SK-N-SH treated with all-trans-retinoic acid at 6 μM for 48 hours (cell line): ENCODE results near the gene CRTC3.

Source experiments
- ATAC-seq: fragments of 200-7000 bp; cut with Tn5 transposase; 3 replicates; pipeline ENCODE4 v1.9.1; 2020; ENCODE audit warnings: mild to moderate bottlenecking, moderate library complexity
- BACH2 ChIP-seq: fragments of 250-450 bp; sonication (Bioruptor Pico); IDR thresholded peaks from 2 replicates; pipeline ENCODE4 v1.9.0; 2021; ENCODE audit warnings: mild to moderate bottlenecking, borderline replicate concordance
- CSDC2 ChIP-seq: fragments of 250-450 bp; sonication (Bioruptor Pico); IDR thresholded peaks from 2 replicates; pipeline ENCODE4 v1.5.0; 2020; ENCODE audit warnings: mild to moderate bottlenecking, moderate library complexity
- ESRRG ChIP-seq: fragments of 250-450 bp; sonication (Bioruptor Pico); IDR thresholded peaks from 2 replicates; pipeline ENCODE4 v1.6.1; 2021; ENCODE audit warnings: mild to moderate bottlenecking
- GLIS3 ChIP-seq: fragments of 250-450 bp; sonication (Bioruptor Pico); IDR thresholded peaks from 2 replicates; pipeline ENCODE4 v1.5.0; 2020; ENCODE audit warnings: mild to moderate bottlenecking, moderate library complexity
- ISL1 ChIP-seq: fragments of 250-450 bp; sonication (Bioruptor Pico); IDR thresholded peaks from 2 replicates; pipeline ENCODE4 v2.1.2; 2022; ENCODE audit warnings: mild to moderate bottlenecking, moderate library complexity
- OSR1 ChIP-seq: fragments of 250-450 bp; sonication (Bioruptor Pico); IDR thresholded peaks from 2 replicates; pipeline ENCODE4 v1.8.0; 2022; ENCODE audit warnings: moderate library complexity, mild to moderate bottlenecking, inconsistent platforms
- PPARA ChIP-seq: fragments of 250-450 bp; sonication (Bioruptor Pico); IDR thresholded peaks from 2 replicates; pipeline ENCODE4 v1.5.0; 2020; ENCODE audit warnings: mild to moderate bottlenecking, borderline replicate concordance
- RARB ChIP-seq: fragments of 250-450 bp; sonication (Bioruptor Pico); IDR thresholded peaks from 2 replicates; pipeline ENCODE4 v1.8.0; 2021; ENCODE audit warnings: mild to moderate bottlenecking, moderate library complexity
- SNAI2 ChIP-seq: fragments of 250-450 bp; sonication (Bioruptor Pico); IDR thresholded peaks from 2 replicates; pipeline ENCODE4 v1.5.0; 2020; ENCODE audit warnings: mild to moderate bottlenecking, moderate library complexity
- TCF4 ChIP-seq: fragments of 250-450 bp; sonication (Bioruptor Pico); IDR thresholded peaks from 2 replicates; pipeline ENCODE4 v1.8.0; 2021; ENCODE audit warnings: mild to moderate bottlenecking, moderate library complexity, borderline replicate concordance
- TOX ChIP-seq: fragments of 250-450 bp; sonication (Bioruptor Pico); IDR thresholded peaks from 2 replicates; pipeline ENCODE4 v1.8.0; 2021; ENCODE audit warnings: mild to moderate bottlenecking, moderate library complexity, borderline replicate concordance
- TSHZ2 ChIP-seq: fragments of 250-450 bp; sonication (Bioruptor Pico); IDR thresholded peaks from 2 replicates; pipeline ENCODE4 v1.5.0; 2020; ENCODE audit warnings: mild to moderate bottlenecking, moderate library complexity
- ZC3H10 ChIP-seq: fragments of 250-450 bp; sonication (Bioruptor Pico); IDR thresholded peaks from 2 replicates; pipeline ENCODE4 v1.5.1; 2021; ENCODE audit warnings: mild to moderate bottlenecking, moderate library complexity
- ZFP30 ChIP-seq: fragments of 450-650 bp; formaldehyde crosslinking; IDR thresholded peaks from 2 replicates; pipeline ENCODE4 v1.5.0; 2022; ENCODE audit warnings: mild to moderate bottlenecking, moderate library complexity
- ZNF70 ChIP-seq: fragments of 450-650 bp; formaldehyde crosslinking; IDR thresholded peaks from 2 replicates; pipeline ENCODE4 v1.5.0; 2020; ENCODE audit warnings: mild to moderate bottlenecking, moderate library complexity
- TF ChIP-seq, protein P1 (sequence below): fragments of 250-450 bp; sonication (Bioruptor Pico); IDR thresholded peaks from 2 replicates; pipeline ENCODE4 v1.5.1; 2020; ENCODE audit warnings: low read depth, mild to moderate bottlenecking, moderate library complexity
- TF ChIP-seq, protein P2 (sequence below): fragments of 250-450 bp; sonication (Bioruptor Pico); IDR thresholded peaks from 2 replicates; pipeline ENCODE4 v1.8.0; 2020; ENCODE audit warnings: mild to moderate bottlenecking, moderate library complexity, borderline replicate concordance
- TF ChIP-seq, protein P3 (sequence below): fragments of 250-450 bp; sonication (Bioruptor Pico); IDR thresholded peaks from 2 replicates; pipeline ENCODE4 v1.8.0; 2021; ENCODE audit warnings: low read depth, mild to moderate bottlenecking, moderate library complexity, borderline replicate concordance

CRTC3 gene

DNA sequence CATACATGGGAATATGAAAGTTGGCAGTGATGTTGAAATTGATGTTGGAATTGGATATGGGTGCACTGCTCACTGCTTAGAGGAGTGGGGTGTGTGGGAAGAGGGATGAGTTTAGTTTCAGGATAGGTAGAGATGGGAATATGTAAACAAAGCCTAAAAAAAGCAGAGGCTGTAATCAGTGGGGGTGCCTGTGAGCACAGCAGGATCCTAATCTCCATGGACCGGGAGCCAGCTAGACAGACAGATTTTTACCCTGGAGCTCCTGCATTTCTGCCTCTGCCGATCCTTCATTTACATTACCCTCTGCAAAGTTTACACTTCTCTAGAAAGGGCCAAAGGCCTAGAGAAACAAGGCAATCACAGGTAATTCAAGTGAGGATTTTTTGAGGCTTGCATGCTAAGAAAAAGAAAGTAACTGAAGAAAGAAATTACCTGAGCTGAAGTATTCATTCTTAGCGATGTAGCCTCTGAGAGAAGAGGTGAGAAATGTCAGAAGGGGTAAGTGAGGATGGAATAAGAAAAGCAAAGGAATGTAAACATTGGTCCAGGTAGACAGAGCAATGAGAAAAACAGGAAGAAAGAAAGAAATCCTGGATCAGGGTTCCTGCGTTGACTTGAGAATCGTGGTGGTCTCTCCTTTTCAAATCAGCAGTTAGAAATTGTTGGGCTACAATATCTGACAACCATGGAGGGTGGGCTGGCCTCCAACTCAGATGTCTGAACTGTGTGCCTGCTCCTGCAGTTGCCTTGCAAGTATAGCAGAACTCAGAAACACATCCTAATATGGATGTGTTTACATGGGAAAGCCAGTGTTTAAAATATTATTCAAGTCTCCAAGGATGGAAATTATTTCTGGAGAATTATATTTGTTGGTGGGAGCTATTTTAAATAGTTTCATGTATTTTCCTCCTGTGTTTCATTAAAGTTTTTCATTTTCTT lies 79.8 kb downstream of the CRTC3 start:
- no peak for TF ChIP-seq ZNF70 (CRISPR knock-in tag)
- no peak for TF ChIP-seq ZFP30 (CRISPR knock-in tag)
- no peak for TF ChIP-seq PPARA (CRISPR knock-in tag)
- TF ChIP-seq, protein P1, sequence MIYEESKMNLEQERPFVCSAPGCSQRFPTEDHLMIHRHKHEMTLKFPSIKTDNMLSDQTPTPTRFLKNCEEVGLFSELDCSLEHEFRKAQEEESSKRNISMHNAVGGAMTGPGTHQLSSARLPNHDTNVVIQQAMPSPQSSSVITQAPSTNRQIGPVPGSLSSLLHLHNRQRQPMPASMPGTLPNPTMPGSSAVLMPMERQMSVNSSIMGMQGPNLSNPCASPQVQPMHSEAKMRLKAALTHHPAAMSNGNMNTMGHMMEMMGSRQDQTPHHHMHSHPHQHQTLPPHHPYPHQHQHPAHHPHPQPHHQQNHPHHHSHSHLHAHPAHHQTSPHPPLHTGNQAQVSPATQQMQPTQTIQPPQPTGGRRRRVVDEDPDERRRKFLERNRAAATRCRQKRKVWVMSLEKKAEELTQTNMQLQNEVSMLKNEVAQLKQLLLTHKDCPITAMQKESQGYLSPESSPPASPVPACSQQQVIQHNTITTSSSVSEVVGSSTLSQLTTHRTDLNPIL: no peak
- TF ChIP-seq, protein P2, sequence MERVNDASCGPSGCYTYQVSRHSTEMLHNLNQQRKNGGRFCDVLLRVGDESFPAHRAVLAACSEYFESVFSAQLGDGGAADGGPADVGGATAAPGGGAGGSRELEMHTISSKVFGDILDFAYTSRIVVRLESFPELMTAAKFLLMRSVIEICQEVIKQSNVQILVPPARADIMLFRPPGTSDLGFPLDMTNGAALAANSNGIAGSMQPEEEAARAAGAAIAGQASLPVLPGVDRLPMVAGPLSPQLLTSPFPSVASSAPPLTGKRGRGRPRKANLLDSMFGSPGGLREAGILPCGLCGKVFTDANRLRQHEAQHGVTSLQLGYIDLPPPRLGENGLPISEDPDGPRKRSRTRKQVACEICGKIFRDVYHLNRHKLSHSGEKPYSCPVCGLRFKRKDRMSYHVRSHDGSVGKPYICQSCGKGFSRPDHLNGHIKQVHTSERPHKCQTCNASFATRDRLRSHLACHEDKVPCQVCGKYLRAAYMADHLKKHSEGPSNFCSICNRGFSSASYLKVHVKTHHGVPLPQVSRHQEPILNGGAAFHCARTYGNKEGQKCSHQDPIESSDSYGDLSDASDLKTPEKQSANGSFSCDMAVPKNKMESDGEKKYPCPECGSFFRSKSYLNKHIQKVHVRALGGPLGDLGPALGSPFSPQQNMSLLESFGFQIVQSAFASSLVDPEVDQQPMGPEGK: no peak
- no peak for TF ChIP-seq SNAI2 (CRISPR knock-in tag)
- TF ChIP-seq, protein P3, sequence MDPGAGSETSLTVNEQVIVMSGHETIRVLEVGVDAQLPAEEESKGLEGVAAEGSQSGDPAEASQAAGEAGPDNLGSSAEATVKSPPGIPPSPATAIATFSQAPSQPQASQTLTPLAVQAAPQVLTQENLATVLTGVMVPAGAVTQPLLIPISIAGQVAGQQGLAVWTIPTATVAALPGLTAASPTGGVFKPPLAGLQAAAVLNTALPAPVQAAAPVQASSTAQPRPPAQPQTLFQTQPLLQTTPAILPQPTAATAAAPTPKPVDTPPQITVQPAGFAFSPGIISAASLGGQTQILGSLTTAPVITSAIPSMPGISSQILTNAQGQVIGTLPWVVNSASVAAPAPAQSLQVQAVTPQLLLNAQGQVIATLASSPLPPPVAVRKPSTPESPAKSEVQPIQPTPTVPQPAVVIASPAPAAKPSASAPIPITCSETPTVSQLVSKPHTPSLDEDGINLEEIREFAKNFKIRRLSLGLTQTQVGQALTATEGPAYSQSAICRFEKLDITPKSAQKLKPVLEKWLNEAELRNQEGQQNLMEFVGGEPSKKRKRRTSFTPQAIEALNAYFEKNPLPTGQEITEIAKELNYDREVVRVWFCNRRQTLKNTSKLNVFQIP (CRISPR knock-in tag): no peak
- ATAC-seq: no peak

GRCh38 chr15:90610190-90610589 lies 80.5 kb downstream of the CRTC3 start:
- ATAC-seq: no peak
- TF ChIP-seq, protein P1: no peak
- TF ChIP-seq OSR1 (CRISPR knock-in tag) (no peak), BACH2 (CRISPR knock-in tag) (no peak), ISL1 (no peak)

DNA sequence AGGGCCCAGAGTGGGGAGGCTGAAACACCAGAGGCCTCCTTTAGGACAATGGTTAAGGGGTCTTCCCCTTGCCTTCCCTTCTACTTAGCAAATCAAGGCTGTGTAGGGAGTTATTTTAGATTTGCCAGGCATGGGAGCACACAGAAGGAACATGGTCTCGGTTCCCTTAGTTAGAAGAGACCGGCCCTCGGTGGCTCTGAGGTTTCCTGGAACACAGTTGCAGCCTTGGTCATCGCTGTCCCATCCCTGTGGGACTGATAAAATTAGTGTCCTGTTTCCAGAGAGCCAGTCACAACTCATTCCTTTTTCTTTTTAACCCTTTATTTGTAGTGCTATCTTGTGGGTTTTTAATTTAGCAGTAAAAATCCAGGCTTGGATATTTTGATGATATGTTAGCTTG lies 81.4 kb downstream of the CRTC3 start:
- TF ChIP-seq RARB (CRISPR knock-in tag): no peak
- TF ChIP-seq TSHZ2 (CRISPR knock-in tag): no peak
- TF ChIP-seq ESRRG: no peak
- TF ChIP-seq ZFP30 (CRISPR knock-in tag): no peak
- no peak for TF ChIP-seq TOX (CRISPR knock-in tag)
- no peak for TF ChIP-seq ISL1
- TF ChIP-seq, all 23 proteins: peak for 0
- no peak for ATAC-seq

DNA sequence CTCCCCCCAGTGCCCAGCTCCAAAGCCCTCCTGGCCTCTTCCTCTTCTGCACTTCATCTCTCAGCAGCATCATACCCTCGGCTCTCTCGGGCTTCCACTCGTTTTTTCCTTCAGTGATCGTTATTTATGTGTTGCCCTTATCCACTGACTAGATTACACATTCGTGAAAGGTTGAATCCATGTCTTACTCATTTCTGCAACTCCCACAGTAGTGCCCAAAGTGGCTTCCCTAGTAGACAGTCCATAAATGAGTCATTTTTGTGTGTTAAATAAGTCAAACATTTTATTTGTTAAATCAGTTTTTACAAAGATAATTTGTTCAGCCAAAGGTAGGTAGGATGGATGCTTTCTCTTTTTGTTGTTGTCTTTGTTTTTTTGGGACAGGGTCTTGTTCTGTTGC lies 87.4 kb downstream of the CRTC3 start:
- ATAC-seq: no peak
- no peak for TF ChIP-seq ZFP30 (CRISPR knock-in tag)
- no peak for TF ChIP-seq RARB (CRISPR knock-in tag)
- no peak for TF ChIP-seq OSR1 (CRISPR knock-in tag)
- TF ChIP-seq CSDC2 (CRISPR knock-in tag): no peak
- TF ChIP-seq SNAI2 (CRISPR knock-in tag): no peak
- TF ChIP-seq BACH2 (CRISPR knock-in tag): no peak
- no peak for TF ChIP-seq GLIS3 (CRISPR knock-in tag)
- TF ChIP-seq, protein P1: no peak
- no peak for TF ChIP-seq ZC3H10
- no peak for TF ChIP-seq ISL1
- TF ChIP-seq TSHZ2 (CRISPR knock-in tag): no peak
- no peak for TF ChIP-seq TCF4 (CRISPR knock-in tag)
- TF ChIP-seq, protein P2: no peak
